ENCODE measurements around the gene C11orf21. TPM values are rescaled to one million over a fixed set of nuclear protein-coding genes. Genes with fewer than 3 reads are reported as not detected.

The C11orf21 gene
- total and polyA plus RNA-seq, 2 of the 8 experiments (the other 6 are each of a cell fraction or from before 2014, with no cell fraction given) = not detected

DNA sequence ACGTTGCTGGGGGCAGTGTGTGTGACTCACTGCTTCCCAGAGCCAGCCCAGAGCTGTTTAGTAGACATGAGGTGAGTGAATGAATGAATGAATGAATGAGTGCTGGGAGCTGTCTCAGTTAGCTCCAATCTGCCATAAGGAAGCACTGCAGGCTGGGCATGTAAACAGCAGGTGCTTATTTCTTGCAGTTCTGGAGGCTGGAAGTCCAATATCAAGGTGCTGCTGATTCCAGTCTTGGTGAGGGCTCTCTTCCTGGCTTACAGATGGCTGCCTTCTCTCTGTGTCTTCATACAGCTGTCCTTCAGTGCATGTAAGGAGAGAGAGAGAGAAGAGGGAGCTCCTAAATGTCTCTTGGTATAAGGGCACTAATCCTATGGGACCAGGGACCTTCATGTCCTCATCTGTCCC is 4.1 kb downstream of the C11orf21 start (continued):
- TF ChIP-seq, protein P1, sequence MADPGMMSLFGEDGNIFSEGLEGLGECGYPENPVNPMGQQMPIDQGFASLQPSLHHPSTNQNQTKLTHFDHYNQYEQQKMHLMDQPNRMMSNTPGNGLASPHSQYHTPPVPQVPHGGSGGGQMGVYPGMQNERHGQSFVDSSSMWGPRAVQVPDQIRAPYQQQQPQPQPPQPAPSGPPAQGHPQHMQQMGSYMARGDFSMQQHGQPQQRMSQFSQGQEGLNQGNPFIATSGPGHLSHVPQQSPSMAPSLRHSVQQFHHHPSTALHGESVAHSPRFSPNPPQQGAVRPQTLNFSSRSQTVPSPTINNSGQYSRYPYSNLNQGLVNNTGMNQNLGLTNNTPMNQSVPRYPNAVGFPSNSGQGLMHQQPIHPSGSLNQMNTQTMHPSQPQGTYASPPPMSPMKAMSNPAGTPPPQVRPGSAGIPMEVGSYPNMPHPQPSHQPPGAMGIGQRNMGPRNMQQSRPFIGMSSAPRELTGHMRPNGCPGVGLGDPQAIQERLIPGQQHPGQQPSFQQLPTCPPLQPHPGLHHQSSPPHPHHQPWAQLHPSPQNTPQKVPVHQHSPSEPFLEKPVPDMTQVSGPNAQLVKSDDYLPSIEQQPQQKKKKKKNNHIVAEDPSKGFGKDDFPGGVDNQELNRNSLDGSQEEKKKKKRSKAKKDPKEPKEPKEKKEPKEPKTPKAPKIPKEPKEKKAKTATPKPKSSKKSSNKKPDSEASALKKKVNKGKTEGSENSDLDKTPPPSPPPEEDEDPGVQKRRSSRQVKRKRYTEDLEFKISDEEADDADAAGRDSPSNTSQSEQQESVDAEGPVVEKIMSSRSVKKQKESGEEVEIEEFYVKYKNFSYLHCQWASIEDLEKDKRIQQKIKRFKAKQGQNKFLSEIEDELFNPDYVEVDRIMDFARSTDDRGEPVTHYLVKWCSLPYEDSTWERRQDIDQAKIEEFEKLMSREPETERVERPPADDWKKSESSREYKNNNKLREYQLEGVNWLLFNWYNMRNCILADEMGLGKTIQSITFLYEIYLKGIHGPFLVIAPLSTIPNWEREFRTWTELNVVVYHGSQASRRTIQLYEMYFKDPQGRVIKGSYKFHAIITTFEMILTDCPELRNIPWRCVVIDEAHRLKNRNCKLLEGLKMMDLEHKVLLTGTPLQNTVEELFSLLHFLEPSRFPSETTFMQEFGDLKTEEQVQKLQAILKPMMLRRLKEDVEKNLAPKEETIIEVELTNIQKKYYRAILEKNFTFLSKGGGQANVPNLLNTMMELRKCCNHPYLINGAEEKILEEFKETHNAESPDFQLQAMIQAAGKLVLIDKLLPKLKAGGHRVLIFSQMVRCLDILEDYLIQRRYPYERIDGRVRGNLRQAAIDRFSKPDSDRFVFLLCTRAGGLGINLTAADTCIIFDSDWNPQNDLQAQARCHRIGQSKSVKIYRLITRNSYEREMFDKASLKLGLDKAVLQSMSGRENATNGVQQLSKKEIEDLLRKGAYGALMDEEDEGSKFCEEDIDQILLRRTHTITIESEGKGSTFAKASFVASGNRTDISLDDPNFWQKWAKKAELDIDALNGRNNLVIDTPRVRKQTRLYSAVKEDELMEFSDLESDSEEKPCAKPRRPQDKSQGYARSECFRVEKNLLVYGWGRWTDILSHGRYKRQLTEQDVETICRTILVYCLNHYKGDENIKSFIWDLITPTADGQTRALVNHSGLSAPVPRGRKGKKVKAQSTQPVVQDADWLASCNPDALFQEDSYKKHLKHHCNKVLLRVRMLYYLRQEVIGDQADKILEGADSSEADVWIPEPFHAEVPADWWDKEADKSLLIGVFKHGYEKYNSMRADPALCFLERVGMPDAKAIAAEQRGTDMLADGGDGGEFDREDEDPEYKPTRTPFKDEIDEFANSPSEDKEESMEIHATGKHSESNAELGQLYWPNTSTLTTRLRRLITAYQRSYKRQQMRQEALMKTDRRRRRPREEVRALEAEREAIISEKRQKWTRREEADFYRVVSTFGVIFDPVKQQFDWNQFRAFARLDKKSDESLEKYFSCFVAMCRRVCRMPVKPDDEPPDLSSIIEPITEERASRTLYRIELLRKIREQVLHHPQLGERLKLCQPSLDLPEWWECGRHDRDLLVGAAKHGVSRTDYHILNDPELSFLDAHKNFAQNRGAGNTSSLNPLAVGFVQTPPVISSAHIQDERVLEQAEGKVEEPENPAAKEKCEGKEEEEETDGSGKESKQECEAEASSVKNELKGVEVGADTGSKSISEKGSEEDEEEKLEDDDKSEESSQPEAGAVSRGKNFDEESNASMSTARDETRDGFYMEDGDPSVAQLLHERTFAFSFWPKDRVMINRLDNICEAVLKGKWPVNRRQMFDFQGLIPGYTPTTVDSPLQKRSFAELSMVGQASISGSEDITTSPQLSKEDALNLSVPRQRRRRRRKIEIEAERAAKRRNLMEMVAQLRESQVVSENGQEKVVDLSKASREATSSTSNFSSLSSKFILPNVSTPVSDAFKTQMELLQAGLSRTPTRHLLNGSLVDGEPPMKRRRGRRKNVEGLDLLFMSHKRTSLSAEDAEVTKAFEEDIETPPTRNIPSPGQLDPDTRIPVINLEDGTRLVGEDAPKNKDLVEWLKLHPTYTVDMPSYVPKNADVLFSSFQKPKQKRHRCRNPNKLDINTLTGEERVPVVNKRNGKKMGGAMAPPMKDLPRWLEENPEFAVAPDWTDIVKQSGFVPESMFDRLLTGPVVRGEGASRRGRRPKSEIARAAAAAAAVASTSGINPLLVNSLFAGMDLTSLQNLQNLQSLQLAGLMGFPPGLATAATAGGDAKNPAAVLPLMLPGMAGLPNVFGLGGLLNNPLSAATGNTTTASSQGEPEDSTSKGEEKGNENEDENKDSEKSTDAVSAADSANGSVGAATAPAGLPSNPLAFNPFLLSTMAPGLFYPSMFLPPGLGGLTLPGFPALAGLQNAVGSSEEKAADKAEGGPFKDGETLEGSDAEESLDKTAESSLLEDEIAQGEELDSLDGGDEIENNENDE (IDR thresholded peaks at IDR 0.05; ENCODE audit: insufficient replicate concordance, low read length) = no peak
- TF ChIP-seq SUZ12 (IDR thresholded peaks at IDR 0.05; ENCODE audit: low read length) (no peak), KDM5A (IDR thresholded peaks at IDR 0.05; ENCODE audit: low read length) (no peak), KDM4A (IDR thresholded peaks at IDR 0.05; ENCODE audit: low read depth, low read length, severe bottlenecking) (no peak), CBX5 (IDR thresholded peaks at IDR 0.05; ENCODE audit: low read depth, low read length) (no peak), BRCA1 (IDR thresholded peaks at IDR 0.05; ENCODE audit: low read depth, low read length) (no peak), JUND (IDR thresholded peaks at IDR 0.05; ENCODE audit: low read length) (no peak)

All from H1 (cell line).